HG03432 (cell line): ENCODE data around the gene HIF3A.
"Not testable (repeated sequence)": the region's sequence is repeated elsewhere in the genome, so short reads cannot be mapped to it uniquely, and the experiment has no call there.

Experiments
- ATAC-seq: cut with Tn5 transposase; IDR thresholded peaks from one replicate; pipeline ENCODE4 v1.9.1; 2021; ENCODE audit warnings: mild to moderate bottlenecking, moderate library complexity; ENCODE audit not compliant: unreplicated experiment

Gene HIF3A

GRCh38 chr19:46296722-46297461 lies at the start of gene HIF3A:
HIF3A (plus strand) TSS chr19:46297042; CDS start chr19:46297077, 35 bp downstream.
- ATAC-seq, result no peak

- ATAC-seq, result no peak
Measured at GRCh38 chr19:46250076-46250735, 46.6 kb upstream of the HIF3A start.

GRCh38 chr19:46251416-46251815 lies 45.4 kb upstream of the HIF3A start:
- ATAC-seq, result no peak

GRCh38 chr19:46254776-46255175 lies 42.1 kb upstream of the HIF3A start:
- ATAC-seq, result no peak

- ATAC-seq, result no peak
Measured at GRCh38 chr19:46256855-46257254, 40.0 kb upstream of the HIF3A start.

GRCh38 chr19:46261501-46261900 lies 35.3 kb upstream of the HIF3A start:
- not testable (repeated sequence) for ATAC-seq

- peak; percentile 70 for ATAC-seq
Measured at GRCh38 chr19:46262684-46263296, 34.1 kb upstream of the HIF3A start.

GRCh38 chr19:46264801-46265200 lies 32.0 kb upstream of the HIF3A start:
- not testable (repeated sequence) for ATAC-seq

GRCh38 chr19:46265217-46265828 lies 31.5 kb upstream of the HIF3A start:
- no peak for ATAC-seq

- no peak for ATAC-seq
Measured at GRCh38 chr19:46269101-46269500, 27.7 kb upstream of the HIF3A start.

- ATAC-seq, result no peak
Measured at GRCh38 chr19:46270521-46271256, 26.2 kb upstream of the HIF3A start.

- no peak for ATAC-seq
Measured at GRCh38 chr19:46271481-46272197, 25.2 kb upstream of the HIF3A start.

- ATAC-seq, result not testable (repeated sequence)
Measured at GRCh38 chr19:46273931-46274330, 22.9 kb upstream of the HIF3A start.

GRCh38 chr19:46279177-46279576 lies 17.7 kb upstream of the HIF3A start:
- ATAC-seq, result no peak

GRCh38 chr19:46283771-46284170 lies 13.1 kb upstream of the HIF3A start:
- no peak for ATAC-seq

- no peak for ATAC-seq
Measured at GRCh38 chr19:46284635-46285034, 12.2 kb upstream of the HIF3A start.

- no peak for ATAC-seq
Measured at GRCh38 chr19:46287585-46287984, 9.3 kb upstream of the HIF3A start.

GRCh38 chr19:46288896-46289588 lies 7.8 kb upstream of the HIF3A start:
- no peak for ATAC-seq

- ATAC-seq, result no peak
Measured at GRCh38 chr19:46289724-46290619, 6.9 kb upstream of the HIF3A start.
